Osteoblast (primary cell): Measurements from ENCODE around the gene PLTP. TPM values are rescaled to one million over a fixed set of nuclear protein-coding genes. Genes with fewer than 3 reads are reported as not detected.

Experiments
- DNase-seq: peaks from one replicate; pipeline ENCODE4 v3.0.0; 2011; ENCODE audit warnings: low spot score, mixed read lengths; ENCODE audit not compliant: insufficient read length; ENCODE audit errors: missing footprints
- H2AFZ ChIP-seq: 2 replicates; pipeline ENCODE4 v1.6.0; 2011; ENCODE audit warnings: mild to moderate bottlenecking, low read length
- H3K27ac ChIP-seq: 2 replicates; pipeline ENCODE4 v1.5.1; 2011; ENCODE audit warnings: mild to moderate bottlenecking, low read depth, low read length, moderate library complexity
- H3K27me3 ChIP-seq: 2 replicates; pipeline ENCODE4 v1.6.0; 2012; ENCODE audit warnings: mild to moderate bottlenecking, control low read depth, inconsistent platforms, low read length, moderate library complexity; ENCODE audit not compliant: insufficient read depth
- H3K36me3 ChIP-seq: 2 replicates; pipeline ENCODE4 v1.5.1; 2011; ENCODE audit warnings: mild to moderate bottlenecking, low read length, control low read depth, moderate library complexity; ENCODE audit not compliant: insufficient read depth
- H3K4me1 ChIP-seq: 2 replicates; pipeline ENCODE4 v1.5.1; 2011; ENCODE audit warnings: mild to moderate bottlenecking, low read length, control low read depth, moderate library complexity; ENCODE audit not compliant: insufficient read depth
- H3K4me2 ChIP-seq: 2 replicates; pipeline ENCODE4 v1.6.0; 2011; ENCODE audit warnings: mild to moderate bottlenecking, low read length; ENCODE audit not compliant: insufficient read depth
- H3K4me3 ChIP-seq: fragments of 200-600 bp; sonication (generic); 3 replicates; pipeline ENCODE4 v1.5.1; 2012; ENCODE audit warnings: mild to moderate bottlenecking, low read length, inconsistent platforms; ENCODE audit not compliant: insufficient read depth
- H3K79me2 ChIP-seq: 2 replicates; pipeline ENCODE4 v1.6.0; 2012; ENCODE audit warnings: mild to moderate bottlenecking, low read length, control low read depth, inconsistent platforms; ENCODE audit not compliant: insufficient read depth
- H3K9me3 ChIP-seq: 2 replicates; pipeline ENCODE4 v1.5.1; 2011; ENCODE audit warnings: low read depth, low read length, control low read depth
- H4K20me1 ChIP-seq: 2 replicates; pipeline ENCODE4 v1.6.0; 2012; ENCODE audit warnings: mild to moderate bottlenecking, low read length, control low read depth; ENCODE audit not compliant: insufficient read depth
- total RNA-seq: library from RNA; depleted of rRNA; stranded (reverse); fragments of >200 nt; gene quantifications from 2 replicates; pipeline ENCODE4 v1.2.3, GENCODE V29; 2012
- TF ChIP-seq, protein P1 (sequence below): IDR thresholded peaks from 2 replicates; pipeline ENCODE4 v1.5.1; 2011; ENCODE audit warnings: mild to moderate bottlenecking, low read depth, low read length, moderate library complexity; ENCODE audit errors: extremely low read depth

The PLTP gene
- total RNA-seq, 1 donor = 21.7 TPM

DNA sequence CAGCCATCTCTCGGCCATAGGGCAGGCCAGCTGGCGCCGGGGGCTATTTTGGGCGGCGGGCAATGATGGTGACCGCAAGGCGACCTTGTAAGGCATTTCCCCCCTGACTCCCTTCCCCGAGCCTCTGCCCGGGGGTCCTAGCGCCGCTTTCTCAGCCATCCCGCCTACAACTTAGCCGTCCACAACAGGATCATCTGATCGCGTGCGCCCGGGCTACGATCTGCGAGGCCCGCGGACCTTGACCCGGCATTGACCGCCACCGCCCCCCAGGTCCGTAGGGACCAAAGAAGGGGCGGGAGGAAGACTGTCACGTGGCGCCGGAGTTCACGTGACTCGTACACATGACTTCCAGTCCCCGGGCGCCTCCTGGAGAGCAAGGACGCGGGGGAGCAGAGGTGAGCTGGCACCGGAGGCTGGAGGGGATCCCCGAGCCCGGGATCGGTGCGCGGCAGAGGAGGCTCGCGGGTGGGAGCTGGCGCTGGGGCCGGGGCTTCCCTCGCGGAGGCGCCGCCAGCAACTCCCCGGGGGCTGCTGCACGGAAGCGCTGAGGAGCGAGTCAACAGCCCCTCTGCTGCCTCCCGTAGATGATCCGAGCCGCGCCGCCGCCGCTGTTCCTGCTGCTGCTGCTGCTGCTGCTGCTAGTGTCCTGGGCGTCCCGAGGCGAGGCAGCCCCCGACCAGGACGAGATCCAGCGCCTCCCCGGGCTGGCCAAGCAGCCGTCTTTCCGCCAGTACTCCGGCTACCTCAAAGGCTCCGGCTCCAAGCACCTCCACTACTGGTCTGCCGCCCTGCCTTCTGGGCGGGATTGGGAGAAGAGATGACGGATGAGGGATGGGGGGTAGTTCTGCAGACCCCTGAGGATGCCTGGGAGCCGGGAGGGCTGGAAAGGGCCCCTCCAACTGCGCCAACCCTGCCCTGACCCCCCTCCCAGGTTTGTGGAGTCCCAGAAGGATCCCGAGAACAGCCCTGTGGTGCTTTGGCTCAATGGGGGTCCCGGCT lies 20.7 kb downstream of the PLTP start, which contains the start of the genes CTSA and NEURL2:
TSS of gene CTSA (plus strand) at position 351 of the 999 bp plus-strand sequence. CDS start at position 585, 234 bp downstream.
TSS of gene NEURL2 (minus strand) at position 224 of the 999 bp plus-strand sequence. CDS start at position 7, 217 bp downstream.
- Histone ChIP-seq H4K20me1 (peaks cover 14% of the 10 kb centered on the region), H3K4me3 (peak within 1 kb of the TSS; percentile 86), H3K27ac (peak within 1 kb of the TSS; percentile 83), H3K27me3 (no peaks in the 10 kb centered on the region), H3K4me2 (peak within 1 kb of the TSS; percentile 94), H3K79me2 (peaks cover 25% of the 10 kb centered on the region), H3K4me1 (peaks cover 24% of the 10 kb centered on the region), H3K36me3 (peaks cover 35% of the 10 kb centered on the region), H2AFZ (peak within 1 kb of the TSS; percentile 83), H3K9me3 (no peaks in the 10 kb centered on the region)
- DNase-seq = peak; percentile 99
- TF ChIP-seq, protein P1, sequence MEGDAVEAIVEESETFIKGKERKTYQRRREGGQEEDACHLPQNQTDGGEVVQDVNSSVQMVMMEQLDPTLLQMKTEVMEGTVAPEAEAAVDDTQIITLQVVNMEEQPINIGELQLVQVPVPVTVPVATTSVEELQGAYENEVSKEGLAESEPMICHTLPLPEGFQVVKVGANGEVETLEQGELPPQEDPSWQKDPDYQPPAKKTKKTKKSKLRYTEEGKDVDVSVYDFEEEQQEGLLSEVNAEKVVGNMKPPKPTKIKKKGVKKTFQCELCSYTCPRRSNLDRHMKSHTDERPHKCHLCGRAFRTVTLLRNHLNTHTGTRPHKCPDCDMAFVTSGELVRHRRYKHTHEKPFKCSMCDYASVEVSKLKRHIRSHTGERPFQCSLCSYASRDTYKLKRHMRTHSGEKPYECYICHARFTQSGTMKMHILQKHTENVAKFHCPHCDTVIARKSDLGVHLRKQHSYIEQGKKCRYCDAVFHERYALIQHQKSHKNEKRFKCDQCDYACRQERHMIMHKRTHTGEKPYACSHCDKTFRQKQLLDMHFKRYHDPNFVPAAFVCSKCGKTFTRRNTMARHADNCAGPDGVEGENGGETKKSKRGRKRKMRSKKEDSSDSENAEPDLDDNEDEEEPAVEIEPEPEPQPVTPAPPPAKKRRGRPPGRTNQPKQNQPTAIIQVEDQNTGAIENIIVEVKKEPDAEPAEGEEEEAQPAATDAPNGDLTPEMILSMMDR = no peak

DNA sequence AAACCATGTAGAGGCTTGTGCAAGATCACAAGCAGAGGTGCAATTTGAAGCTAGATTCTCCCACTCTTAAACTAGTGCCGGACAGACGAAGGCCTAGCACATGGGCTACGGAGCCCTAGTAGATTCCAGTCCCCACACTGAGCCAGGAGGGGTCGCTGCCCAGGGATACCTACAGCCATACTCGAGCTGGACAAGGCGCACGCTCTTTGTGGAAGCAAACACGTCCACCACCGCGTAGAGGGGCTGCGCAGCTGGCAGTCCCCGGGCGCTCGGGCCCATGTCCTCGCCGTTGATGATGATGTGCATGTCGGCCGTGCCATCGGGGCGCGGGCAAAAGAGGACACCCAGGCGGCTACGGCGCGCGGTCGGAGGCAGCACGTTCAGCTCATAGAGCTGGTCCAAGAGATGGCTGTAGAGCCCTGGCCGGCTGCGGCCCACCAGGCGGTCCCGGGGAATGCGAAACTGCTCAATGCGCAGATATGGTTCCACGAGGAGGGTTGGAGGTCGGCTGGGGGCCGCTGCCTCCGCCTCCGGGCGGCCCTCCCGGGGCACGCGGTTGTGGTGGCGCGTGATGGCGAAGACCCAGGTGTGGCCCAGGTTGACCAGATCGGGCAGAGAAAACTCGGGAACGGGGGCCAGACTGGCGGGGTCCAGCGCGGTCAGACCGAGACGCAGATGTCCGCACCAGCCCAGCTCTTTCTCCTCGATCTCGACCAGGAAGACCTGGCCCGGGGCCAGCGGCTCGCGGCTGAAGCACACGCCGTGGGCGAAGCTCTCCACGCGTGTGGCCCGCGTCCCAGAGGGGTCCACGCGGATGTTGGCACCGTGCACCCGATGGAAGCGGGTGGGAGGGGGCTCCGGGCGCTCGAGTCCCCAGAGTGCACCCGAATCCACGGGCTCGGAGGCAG lies 21.6 kb downstream of the PLTP start:
- DNase-seq = peak; percentile 92
- Histone ChIP-seq H3K79me2 (peaks cover 25% of the 10 kb centered on the region), H3K9me3 (no peaks in the 10 kb centered on the region), H3K4me3 (peak overlapping the region; percentile 86), H3K27ac (peak overlapping the region; percentile 83), H3K4me1 (peaks cover 27% of the 10 kb centered on the region), H3K36me3 (peaks cover 29% of the 10 kb centered on the region), H2AFZ (peak overlapping the region; percentile 83), H3K4me2 (peak overlapping the region; percentile 94), H3K27me3 (no peaks in the 10 kb centered on the region), H4K20me1 (peaks cover 14% of the 10 kb centered on the region)
- TF ChIP-seq, protein P1 = peak; percentile 69

DNA sequence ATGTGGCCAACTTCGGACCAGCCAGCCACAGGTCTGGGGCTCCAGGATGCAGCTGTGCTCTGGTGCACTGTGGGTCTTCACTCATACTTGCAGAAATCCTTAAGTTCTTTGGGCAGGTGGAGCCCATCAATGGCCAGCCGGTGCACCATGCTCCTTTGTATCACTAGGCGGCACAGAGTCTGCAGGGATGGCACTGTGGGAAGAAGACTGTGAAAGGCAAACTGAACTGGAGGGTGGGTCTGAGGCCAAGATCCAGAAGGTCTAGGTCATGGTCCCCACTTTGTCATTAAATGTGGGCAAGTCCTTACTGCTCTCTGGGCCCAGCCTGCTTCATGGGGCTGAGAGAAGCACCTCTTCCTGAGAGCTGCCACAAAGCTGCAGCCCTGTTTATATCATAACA lies 23.3 kb downstream of the PLTP start:
- Histone ChIP-seq H3K36me3 (peaks cover 18% of the 10 kb centered on the region), H3K27ac (no peak overlapping the region), H3K27me3 (no peaks in the 10 kb centered on the region), H3K4me1 (peaks cover 38% of the 10 kb centered on the region), H2AFZ (no peak overlapping the region), H3K79me2 (peaks cover 24% of the 10 kb centered on the region), H3K9me3 (no peaks in the 10 kb centered on the region), H3K4me2 (no peak overlapping the region), H3K4me3 (no peak overlapping the region), H4K20me1 (peaks cover 20% of the 10 kb centered on the region)
- TF ChIP-seq, protein P1 = no peak
- peak; percentile 71 for DNase-seq
